Activated CD4-positive, alpha-beta T cell treated with anti-CD3 and anti-CD28 coated beads for 1 hour (primary cell): ENCODE measurements around the gene ZBTB7B.

ENCODE experiments used
- DNase-seq: peaks from one replicate; pipeline ENCODE4 v3.0.0-alpha.2; 2020

Gene ZBTB7B

GRCh38 chr1:155018617-155019348, 16.2 kb downstream of the ZBTB7B start:
- DNase-seq: no peak

GRCh38 chr1:155019377-155020245, 17.0 kb downstream of the ZBTB7B start:
- no peak for DNase-seq

- no peak for DNase-seq
Measured at GRCh38 chr1:155022136-155022926, 19.7 kb downstream of the ZBTB7B start.

- no peak for DNase-seq
Measured at GRCh38 chr1:155022927-155023236, 20.3 kb downstream of the ZBTB7B start.

GRCh38 chr1:155023627-155024026, 21.0 kb downstream of the ZBTB7B start:
- DNase-seq: no peak

- no peak for DNase-seq
Measured at GRCh38 chr1:155024315-155024714, 21.7 kb downstream of the ZBTB7B start.

- no peak for DNase-seq
Measured at GRCh38 chr1:155026154-155026553, 23.6 kb downstream of the ZBTB7B start.

GRCh38 chr1:155026588-155026987, 24.0 kb downstream of the ZBTB7B start:
- DNase-seq: no peak

- DNase-seq: no peak
Measured at GRCh38 chr1:155029513-155030242, 27.1 kb downstream of the ZBTB7B start.

GRCh38 chr1:155030243-155030795, 27.7 kb downstream of the ZBTB7B start:
- DNase-seq: no peak

- DNase-seq: no peak
Measured at GRCh38 chr1:155030899-155031298, 28.3 kb downstream of the ZBTB7B start.

- no peak for DNase-seq
Measured at GRCh38 chr1:155032886-155033285, 30.3 kb downstream of the ZBTB7B start.

- no peak for DNase-seq
Measured at GRCh38 chr1:155033524-155033923, 30.9 kb downstream of the ZBTB7B start, which contains the start of the genes DCST1 and DCST2. DCST1 (plus strand) TSS chr1:155033824; CDS start chr1:155034037, 213 bp downstream. DCST2 (minus strand) TSS chr1:155033781; CDS start chr1:155033701, 80 bp downstream.

- no peak for DNase-seq
Measured at GRCh38 chr1:155034318-155035208, 32.0 kb downstream of the ZBTB7B start.

GRCh38 chr1:155035936-155036335, 33.3 kb downstream of the ZBTB7B start:
- no peak for DNase-seq

GRCh38 chr1:155037043-155037442, 34.4 kb downstream of the ZBTB7B start:
- DNase-seq: no peak

- DNase-seq: no peak
Measured at GRCh38 chr1:155037851-155038441, 35.3 kb downstream of the ZBTB7B start.

GRCh38 chr1:155038602-155039307, 36.2 kb downstream of the ZBTB7B start:
- DNase-seq: no peak

GRCh38 chr1:155039308-155039669, 36.7 kb downstream of the ZBTB7B start:
- no peak for DNase-seq
